ENCODE data around the gene RNASE4.

The RNASE4 gene

GRCh38 chr14:20684662-20685456, 499 bp downstream of the RNASE4 start:
- TF ChIP-seq FOXP2 (optimal IDR thresholded peaks at IDR 0.05; ENCODE audit: borderline replicate concordance, extremely low read depth, extremely low read length, insufficient read depth) = no peak
- TF ChIP-seq POLR2AphosphoS5 (IDR thresholded peaks at IDR 0.05; ENCODE audit: low read depth, low read length) = no peak
- TF ChIP-seq SIN3A (IDR thresholded peaks at IDR 0.05; ENCODE audit: borderline replicate concordance, insufficient read depth, low read length) = no peak
- no peak for TF ChIP-seq TAF1 (IDR thresholded peaks at IDR 0.05; ENCODE audit: borderline replicate concordance, insufficient read depth, low read length)
- TF ChIP-seq, protein P1, sequence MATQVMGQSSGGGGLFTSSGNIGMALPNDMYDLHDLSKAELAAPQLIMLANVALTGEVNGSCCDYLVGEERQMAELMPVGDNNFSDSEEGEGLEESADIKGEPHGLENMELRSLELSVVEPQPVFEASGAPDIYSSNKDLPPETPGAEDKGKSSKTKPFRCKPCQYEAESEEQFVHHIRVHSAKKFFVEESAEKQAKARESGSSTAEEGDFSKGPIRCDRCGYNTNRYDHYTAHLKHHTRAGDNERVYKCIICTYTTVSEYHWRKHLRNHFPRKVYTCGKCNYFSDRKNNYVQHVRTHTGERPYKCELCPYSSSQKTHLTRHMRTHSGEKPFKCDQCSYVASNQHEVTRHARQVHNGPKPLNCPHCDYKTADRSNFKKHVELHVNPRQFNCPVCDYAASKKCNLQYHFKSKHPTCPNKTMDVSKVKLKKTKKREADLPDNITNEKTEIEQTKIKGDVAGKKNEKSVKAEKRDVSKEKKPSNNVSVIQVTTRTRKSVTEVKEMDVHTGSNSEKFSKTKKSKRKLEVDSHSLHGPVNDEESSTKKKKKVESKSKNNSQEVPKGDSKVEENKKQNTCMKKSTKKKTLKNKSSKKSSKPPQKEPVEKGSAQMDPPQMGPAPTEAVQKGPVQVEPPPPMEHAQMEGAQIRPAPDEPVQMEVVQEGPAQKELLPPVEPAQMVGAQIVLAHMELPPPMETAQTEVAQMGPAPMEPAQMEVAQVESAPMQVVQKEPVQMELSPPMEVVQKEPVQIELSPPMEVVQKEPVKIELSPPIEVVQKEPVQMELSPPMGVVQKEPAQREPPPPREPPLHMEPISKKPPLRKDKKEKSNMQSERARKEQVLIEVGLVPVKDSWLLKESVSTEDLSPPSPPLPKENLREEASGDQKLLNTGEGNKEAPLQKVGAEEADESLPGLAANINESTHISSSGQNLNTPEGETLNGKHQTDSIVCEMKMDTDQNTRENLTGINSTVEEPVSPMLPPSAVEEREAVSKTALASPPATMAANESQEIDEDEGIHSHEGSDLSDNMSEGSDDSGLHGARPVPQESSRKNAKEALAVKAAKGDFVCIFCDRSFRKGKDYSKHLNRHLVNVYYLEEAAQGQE (IDR thresholded peaks at IDR 0.05; ENCODE audit: insufficient read depth in 1 of 2, low read depth in 2 of 2, low read length in 2 of 2) = no peak

DNA sequence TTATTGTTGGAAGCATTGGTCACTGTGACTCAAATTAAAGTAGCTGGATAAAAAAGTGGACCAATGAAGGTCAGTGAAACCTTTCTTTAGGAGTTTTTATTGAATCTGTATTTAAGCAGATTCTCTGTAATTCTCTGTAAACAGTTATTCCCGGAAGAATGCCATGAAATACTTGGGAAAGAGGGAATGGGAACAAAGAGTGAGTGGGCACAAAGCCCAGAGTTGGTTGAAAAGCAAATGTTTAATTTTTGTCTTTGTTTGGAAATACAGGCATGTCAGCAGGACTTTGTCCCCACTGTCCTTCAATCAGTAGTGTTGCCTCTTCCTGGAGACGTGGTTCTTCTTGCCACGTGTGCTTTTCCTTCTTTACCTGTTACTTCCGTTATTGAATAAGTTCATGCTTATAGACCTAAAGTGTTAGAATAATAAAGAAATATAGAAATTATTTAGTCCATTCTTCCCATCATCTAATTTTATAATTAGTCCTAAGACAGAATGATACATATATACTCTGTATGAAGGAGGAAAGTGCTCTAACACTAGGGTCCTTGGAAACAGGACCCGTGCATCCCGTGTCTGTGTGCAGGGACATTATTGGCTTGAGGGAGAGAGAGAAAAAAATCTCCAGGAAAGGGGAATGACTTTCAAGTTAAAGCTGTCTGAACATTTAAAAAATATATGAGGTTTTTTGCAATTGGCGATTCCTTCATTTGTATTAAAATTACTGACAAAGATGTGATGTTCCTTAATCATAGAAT, 2.2 kb downstream of the RNASE4 start:
- TF ChIP-seq SIN3A (IDR thresholded peaks at IDR 0.05; ENCODE audit: borderline replicate concordance, insufficient read depth, low read length) (no peak), POLR2AphosphoS5 (IDR thresholded peaks at IDR 0.05; ENCODE audit: low read depth, low read length) (no peak), TAF1 (IDR thresholded peaks at IDR 0.05; ENCODE audit: borderline replicate concordance, insufficient read depth, low read length) (no peak)
- TF ChIP-seq, protein P1 (IDR thresholded peaks at IDR 0.05; ENCODE audit: insufficient read depth in 1 of 2, low read depth in 2 of 2, low read length in 2 of 2) = no peak

GRCh38 chr14:20687362-20688166, 3.2 kb downstream of the RNASE4 start:
- TF ChIP-seq, protein P1 (IDR thresholded peaks at IDR 0.05; ENCODE audit: insufficient read depth in 1 of 2, low read depth in 2 of 2, low read length in 2 of 2) = no peak
- TF ChIP-seq TAF1 (IDR thresholded peaks at IDR 0.05; ENCODE audit: borderline replicate concordance, insufficient read depth, low read length) = no peak
- no peak for TF ChIP-seq POLR2AphosphoS5 (IDR thresholded peaks at IDR 0.05; ENCODE audit: low read depth, low read length)
- no peak for TF ChIP-seq FOXP2 (optimal IDR thresholded peaks at IDR 0.05; ENCODE audit: borderline replicate concordance, extremely low read depth, extremely low read length, insufficient read depth)
- no peak for TF ChIP-seq SIN3A (IDR thresholded peaks at IDR 0.05; ENCODE audit: borderline replicate concordance, insufficient read depth, low read length)

DNA sequence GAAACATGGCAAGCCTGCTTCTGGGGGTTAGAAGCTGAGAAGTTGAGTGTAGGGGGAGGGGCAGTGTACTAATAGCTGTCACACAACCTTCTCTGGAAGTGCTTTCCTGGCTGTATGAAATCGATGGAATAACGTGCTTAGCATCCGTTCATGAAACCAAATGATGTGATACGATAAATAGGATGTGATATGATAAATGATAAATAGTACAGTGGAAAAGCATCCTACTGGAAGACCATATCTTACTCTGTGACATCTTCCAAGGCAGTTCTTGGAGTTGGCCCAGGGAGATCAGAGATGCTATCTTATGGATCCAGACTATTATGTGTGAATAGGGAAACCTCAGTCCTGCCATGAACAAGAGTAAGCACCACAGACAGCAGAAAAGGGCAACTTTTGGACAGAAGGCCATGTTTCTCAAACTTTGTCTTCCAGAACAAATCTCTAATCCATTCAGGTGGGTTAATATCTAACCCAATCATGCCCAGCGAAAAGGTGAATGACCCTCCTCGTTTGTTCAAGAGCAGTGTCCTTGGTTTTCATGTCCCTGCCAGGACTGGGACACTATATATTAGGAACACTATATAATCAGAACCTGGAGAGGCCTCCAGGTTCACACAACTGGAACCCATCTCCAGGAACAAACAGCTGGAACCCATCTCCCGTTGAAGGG, 3.9 kb downstream of the RNASE4 start, which contains the start of gene ANG:
Gene ANG, plus strand, starts transcription at position 598 of the 673 bp plus-strand sequence. CDS start 4,801 bp downstream, outside the sequence.
- no peak for TF ChIP-seq TAF1 (IDR thresholded peaks at IDR 0.05; ENCODE audit: borderline replicate concordance, insufficient read depth, low read length)
- no peak for TF ChIP-seq SIN3A (IDR thresholded peaks at IDR 0.05; ENCODE audit: borderline replicate concordance, insufficient read depth, low read length)
- TF ChIP-seq, protein P1 (IDR thresholded peaks at IDR 0.05; ENCODE audit: insufficient read depth in 1 of 2, low read depth in 2 of 2, low read length in 2 of 2) = no peak
- no peak for TF ChIP-seq POLR2AphosphoS5 (IDR thresholded peaks at IDR 0.05; ENCODE audit: low read depth, low read length)
- TF ChIP-seq FOXP2 (optimal IDR thresholded peaks at IDR 0.05; ENCODE audit: borderline replicate concordance, extremely low read depth, extremely low read length, insufficient read depth) = no peak
